GM12872 (cell line): ENCODE measurements around the gene APOO.

Experiments used
- CTCF ChIP-seq: IDR thresholded peaks from 3 replicates; pipeline ENCODE4 v1.5.1; 2011; ENCODE audit warnings: low read depth, mild to moderate bottlenecking, low read length, moderate library complexity; ENCODE audit not compliant: insufficient read depth

Gene APOO

DNA sequence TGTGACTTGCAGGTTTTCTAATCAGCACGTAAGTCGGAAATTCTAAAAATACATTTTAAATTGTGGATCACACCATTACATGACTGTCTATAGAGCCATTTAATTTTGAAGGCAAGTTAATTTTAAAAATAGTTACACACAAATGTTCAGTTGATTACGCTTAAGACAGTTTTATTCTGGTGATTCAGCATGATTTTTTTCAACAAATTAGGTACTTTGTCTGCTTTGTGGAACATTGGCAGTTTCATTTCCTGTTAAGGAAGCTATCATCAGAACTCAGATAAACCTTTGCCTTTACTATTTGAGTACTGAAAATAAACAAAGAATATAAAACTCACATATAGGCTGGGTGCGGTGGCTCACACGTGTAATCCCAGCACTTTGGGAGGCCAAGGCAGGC lies 105.3 kb downstream of the APOO start:
- TF ChIP-seq CTCF = no peak

- TF ChIP-seq CTCF = no peak
These were observed 108.2 kb downstream of the APOO start for GRCh38 chrX:23799469-23800065.

GRCh38 chrX:23797371-23798128 lies 110.2 kb downstream of the APOO start:
- no peak for TF ChIP-seq CTCF

DNA sequence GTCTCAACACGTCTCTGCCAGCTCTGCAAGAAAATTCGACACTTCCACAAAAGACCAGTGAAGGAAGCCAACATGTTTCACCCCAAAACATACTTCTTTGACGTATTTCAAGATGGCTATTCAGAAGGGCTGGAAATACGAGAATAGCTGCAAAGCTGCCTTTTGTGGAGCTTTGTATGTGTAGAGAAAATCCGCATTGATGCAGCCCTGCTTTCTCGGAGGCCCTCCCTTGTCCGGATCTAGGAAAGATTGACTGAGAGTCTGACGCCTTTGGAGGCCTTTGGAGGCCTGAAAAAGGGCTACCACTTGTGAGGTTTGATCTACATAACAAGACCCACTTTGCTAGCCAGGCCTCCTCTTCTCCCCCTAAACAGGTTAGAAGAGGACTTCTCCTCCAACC lies 112.5 kb downstream of the APOO start:
- TF ChIP-seq CTCF = no peak

GRCh38 chrX:23792861-23793553 lies 114.7 kb downstream of the APOO start:
- no peak for TF ChIP-seq CTCF

DNA sequence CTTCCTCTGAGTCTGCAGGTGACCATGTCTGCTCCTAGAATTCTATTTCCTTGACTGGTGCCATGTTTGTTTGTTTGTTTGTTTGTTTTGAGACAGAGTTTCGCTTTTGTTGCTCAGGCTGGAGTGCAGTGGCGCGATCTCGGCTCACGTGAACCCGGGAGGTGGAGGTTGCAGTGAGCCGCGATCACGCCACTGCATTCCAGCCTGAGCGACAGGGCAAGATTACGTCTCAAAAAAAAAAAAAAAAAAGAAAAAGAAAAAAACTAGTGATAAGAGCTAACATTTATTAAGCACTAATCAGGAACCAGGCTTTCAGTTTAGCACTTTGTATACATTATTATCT lies 117.6 kb downstream of the APOO start:
- no peak for TF ChIP-seq CTCF

- TF ChIP-seq CTCF = no peak
These were observed 118.2 kb downstream of the APOO start for GRCh38 chrX:23789386-23790154.
